Hepatocyte (in vitro differentiated cells): ENCODE data around the gene CHTOP.
"Not testable (repeated sequence)": the region's sequence is repeated elsewhere in the genome, so short reads cannot be mapped to it uniquely, and the experiment has no call there.

Source experiments
- EZH2 ChIP-seq: fragments of 200-600 bp; sonication (generic); IDR thresholded peaks from 2 replicates; pipeline ENCODE4 v1.6.1; 2016; ENCODE audit warnings: antibody characterized with exemption, mild to moderate bottlenecking, borderline replicate concordance
- EZH2phosphoT487 ChIP-seq: fragments of 200-600 bp; sonication (generic); IDR thresholded peaks from one replicate; pipeline ENCODE4 v1.6.1; 2018; ENCODE audit warnings: antibody characterized with exemption, mild to moderate bottlenecking, low read depth, moderate library complexity; ENCODE audit not compliant: unreplicated experiment, severe bottlenecking
- TF ChIP-seq, protein P1 (sequence below): fragments of 200-600 bp; sonication (generic); IDR thresholded peaks from 2 replicates; pipeline ENCODE4 v1.5.1; 2016; ENCODE audit warnings: antibody characterized with exemption, mild to moderate bottlenecking; ENCODE audit not compliant: poor library complexity

DNA sequence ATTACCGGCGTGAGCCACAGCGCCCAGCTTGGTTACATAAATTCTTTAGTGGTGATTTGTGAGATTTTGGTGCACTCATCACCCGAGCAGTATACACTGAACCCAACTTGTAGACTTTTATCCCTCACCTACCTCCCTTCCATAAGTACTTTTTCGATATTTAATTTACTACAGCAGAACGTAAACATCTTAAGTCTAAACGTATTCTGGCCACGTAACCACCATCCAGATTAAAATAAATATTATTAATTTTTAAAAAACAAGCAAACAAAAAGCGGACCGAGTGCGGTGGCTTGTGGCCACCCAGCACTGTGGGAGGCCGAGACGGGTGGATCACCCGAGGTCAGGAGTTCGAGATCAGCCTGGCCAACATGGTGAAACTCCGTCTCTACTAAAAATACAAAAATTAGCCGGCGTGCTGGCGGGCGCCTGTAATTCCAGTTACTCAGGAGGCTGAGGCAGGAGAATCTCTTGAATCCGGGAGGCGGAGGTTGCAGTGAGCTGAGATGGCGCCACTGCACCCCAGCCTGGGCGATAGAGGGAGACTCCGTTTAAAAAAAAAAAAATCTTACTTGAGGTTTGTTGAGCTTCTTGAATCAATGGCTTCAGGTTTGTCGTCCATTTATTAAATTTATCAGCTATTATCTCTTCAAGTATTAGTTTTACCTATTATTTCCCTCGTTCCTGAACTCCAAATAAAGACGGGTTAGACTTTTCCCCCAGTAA is 37.9 kb downstream of the CHTOP start:
- TF ChIP-seq, protein P1, sequence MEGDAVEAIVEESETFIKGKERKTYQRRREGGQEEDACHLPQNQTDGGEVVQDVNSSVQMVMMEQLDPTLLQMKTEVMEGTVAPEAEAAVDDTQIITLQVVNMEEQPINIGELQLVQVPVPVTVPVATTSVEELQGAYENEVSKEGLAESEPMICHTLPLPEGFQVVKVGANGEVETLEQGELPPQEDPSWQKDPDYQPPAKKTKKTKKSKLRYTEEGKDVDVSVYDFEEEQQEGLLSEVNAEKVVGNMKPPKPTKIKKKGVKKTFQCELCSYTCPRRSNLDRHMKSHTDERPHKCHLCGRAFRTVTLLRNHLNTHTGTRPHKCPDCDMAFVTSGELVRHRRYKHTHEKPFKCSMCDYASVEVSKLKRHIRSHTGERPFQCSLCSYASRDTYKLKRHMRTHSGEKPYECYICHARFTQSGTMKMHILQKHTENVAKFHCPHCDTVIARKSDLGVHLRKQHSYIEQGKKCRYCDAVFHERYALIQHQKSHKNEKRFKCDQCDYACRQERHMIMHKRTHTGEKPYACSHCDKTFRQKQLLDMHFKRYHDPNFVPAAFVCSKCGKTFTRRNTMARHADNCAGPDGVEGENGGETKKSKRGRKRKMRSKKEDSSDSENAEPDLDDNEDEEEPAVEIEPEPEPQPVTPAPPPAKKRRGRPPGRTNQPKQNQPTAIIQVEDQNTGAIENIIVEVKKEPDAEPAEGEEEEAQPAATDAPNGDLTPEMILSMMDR, result not testable (repeated sequence)
- not testable (repeated sequence) for TF ChIP-seq EZH2, EZH2phosphoT487
